ENCODE results near the gene ZNF841. TPM values are rescaled to one million over a fixed set of nuclear protein-coding genes. Genes with fewer than 3 reads are reported as not detected.
A peak's percentile ranks its signal among the peaks of the same experiment; 100 is the strongest.
"Not testable (repeated sequence)": the region's sequence is repeated elsewhere in the genome, so short reads cannot be mapped to it uniquely, and the experiment has no call there.

The ZNF841 gene
- polyA plus RNA-seq, 1 of the 3 experiments (the other 2 are of a cell fraction) = 3.8 TPM

- TF ChIP-seq PBX3 (IDR thresholded peaks at IDR 0.05) = no peak
Measured at GRCh38 chr19:52099497-52100138, 4.1 kb upstream of the ZNF841 start (continued).

- H3F3A ChIP-seq (replicated peaks; ENCODE audit: insufficient read depth); H3K9ac ChIP-seq; CTCF ChIA-PET; H3K27ac ChIP-seq (ENCODE audit: low read depth in 2 of 2, low read length in 1 of 2); POLR2A ChIA-PET; H3K4me1 ChIP-seq (ENCODE audit: control insufficient read depth in 1 of 2, insufficient read depth in 2 of 2, low read depth in 1 of 2, low read length in 1 of 2); H3K27me3 ChIP-seq (ENCODE audit: insufficient read depth); H3K9me2 ChIP-seq; H3K9me3 ChIP-seq; DNase-seq; H3K4me2 ChIP-seq; H4K20me1 ChIP-seq (ENCODE audit: insufficient read depth): not testable (repeated sequence)
- H3K36me3 ChIP-seq (replicated peaks in 1 of 2; ENCODE audit: control insufficient read depth in 1 of 2, insufficient read depth in 2 of 2, low read length in 1 of 2) = peaks cover 3 to 21% of the 10 kb centered on the region in 2 experiments
- WGBS (ENCODE audit: low lambda C conversion rate) = 92% methylated on average over 3 of the region's 3 CpGs
- peak overlapping the region in 1 of 2 experiments; percentile 99; a peak in 1 of 4 replicates for H3K4me3 ChIP-seq (ENCODE audit: low read depth in 2 of 2, low read length in 1 of 2)
- peaks cover 39% of the 10 kb centered on the region for H3K79me2 ChIP-seq (ENCODE audit: insufficient read depth)
- peak overlapping the region; percentile 77; the same call in 1 of the 2 replicates for H2AFZ ChIP-seq (ENCODE audit: low read depth)
Measured at GRCh38 chr19:52096416-52096815, 851 bp upstream of the ZNF841 start.

- Histone ChIP-seq H3K79me2 (ENCODE audit: insufficient read depth) (peaks cover 57% of the 10 kb centered on the region), H3K4me1 (ENCODE audit: control insufficient read depth in 1 of 2, insufficient read depth in 2 of 2, low read depth in 1 of 2, low read length in 1 of 2) (peaks cover 0 to 6% of the 10 kb centered on the region in 2 experiments; a peak in 1 of 4 replicates), H3K27ac (ENCODE audit: low read depth in 2 of 2, low read length in 1 of 2) (peak overlapping the region in 1 of 2 experiments; percentile 78; a peak in 1 of 4 replicates)
- TF ChIP-seq MEF2A (IDR thresholded peaks at IDR 0.05; ENCODE audit: borderline replicate concordance, low read depth) = no peak
- TF ChIP-seq REST (IDR thresholded peaks at IDR 0.05; ENCODE audit: low read depth, low read length) = no peak
- no peak for TF ChIP-seq CTCF (IDR thresholded peaks at IDR 0.05)
- no peak for TF ChIP-seq ZBTB33 (IDR thresholded peaks at IDR 0.05; ENCODE audit: borderline replicate concordance, low read depth)
- no peak for TF ChIP-seq NRF1 (IDR thresholded peaks at IDR 0.05; ENCODE audit: low read depth, low read length)
- TF ChIP-seq FOXM1 (IDR thresholded peaks at IDR 0.05; ENCODE audit: low read depth) = no peak
- TF ChIP-seq GABPA (IDR thresholded peaks at IDR 0.05; ENCODE audit: low read depth) = no peak
- no peak for TF ChIP-seq GATA2 (CRISPR knock-in tag; IDR thresholded peaks at IDR 0.05)
- TF ChIP-seq SMC3 (IDR thresholded peaks at IDR 0.05; ENCODE audit: low read depth, low read length) = no peak
- TF ChIP-seq USF2 (IDR thresholded peaks at IDR 0.05; ENCODE audit: borderline replicate concordance, low read depth, low read length) = no peak
- TF ChIP-seq EP300 (IDR thresholded peaks at IDR 0.05; ENCODE audit: borderline replicate concordance in 1 of 2, low read depth in 1 of 2, low read length in 1 of 2) = no peak
Measured at GRCh38 chr19:52094526-52095130, 937 bp downstream of the ZNF841 start.

More at GRCh38 chr19:52094526-52095130, 937 bp downstream of the ZNF841 start:
- POLR2A ChIA-PET = no interaction called here
- 11% methylated on average over 12 of the region's 12 CpGs for WGBS (ENCODE audit: low lambda C conversion rate)
- Histone ChIP-seq H3K4me3 (ENCODE audit: low read depth in 2 of 2, low read length in 1 of 2) (peak overlapping the region; percentile 84 to 99), H3F3A (replicated peaks; ENCODE audit: insufficient read depth) (peaks cover 6% of the 10 kb centered on the region), H3K9me2 (no peaks in the 10 kb centered on the region), H4K20me1 (ENCODE audit: insufficient read depth) (no peaks in the 10 kb centered on the region), H3K9me3 (peaks cover 7% of the 10 kb centered on the region), H3K27me3 (ENCODE audit: insufficient read depth) (no peaks in the 10 kb centered on the region), H3K9ac (peak overlapping the region; percentile 90), H3K4me2 (peak overlapping the region; percentile 94), H3K36me3 (replicated peaks in 1 of 2; ENCODE audit: control insufficient read depth in 1 of 2, insufficient read depth in 2 of 2, low read length in 1 of 2) (peaks cover 3 to 33% of the 10 kb centered on the region in 2 experiments), H2AFZ (ENCODE audit: low read depth) (peak overlapping the region; percentile 98; the same call in 1 of the 2 replicates)
- CTCF ChIA-PET = no interaction called here
- no peak for DNase-seq

Data from SK-N-SH (cell line).